GM19239 (cell line): ENCODE measurements around the gene CDK6.
A peak's percentile ranks its signal among the peaks of the same experiment; 100 is the strongest.

ENCODE experiments used
- DNase-seq: peaks from one replicate; pipeline ENCODE4 v3.0.0; 2011; ENCODE audit warnings: low spot score; ENCODE audit not compliant: insufficient read length
- FAIRE-seq: peaks from 2 replicates; lab custom pipeline; 2011; peaks lifted over from hg19 to GRCh38; lab: Jason Lieb, UNC

Gene CDK6

DNA sequence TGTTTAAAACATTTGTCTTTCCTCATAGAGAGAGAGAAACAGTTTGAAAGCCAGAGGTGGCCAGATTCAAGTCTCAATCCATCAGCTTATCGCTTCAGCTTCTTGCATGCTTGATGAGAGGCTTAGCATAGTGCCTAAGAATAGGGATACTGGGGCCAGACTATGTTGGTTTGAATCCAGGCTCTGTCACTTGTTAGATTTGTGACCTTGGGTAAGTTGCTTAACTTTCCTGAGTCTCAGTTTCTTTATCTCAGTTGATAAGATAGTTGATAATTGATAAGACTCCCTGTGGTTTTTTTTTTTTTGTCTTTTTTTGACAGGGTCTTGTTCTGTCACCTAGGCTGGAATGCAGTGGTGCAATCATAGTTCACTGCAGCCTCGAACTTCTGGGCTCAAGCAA lies 12.1 kb upstream of the CDK6 start:
- FAIRE-seq (peak; percentile 39), DNase-seq (no peak)

GRCh38 chr7:92847305-92847704 lies 10.9 kb upstream of the CDK6 start:
- no peak for FAIRE-seq
- DNase-seq: no peak

- peak; percentile 8 for FAIRE-seq
Measured at GRCh38 chr7:92845736-92846135, 9.4 kb upstream of the CDK6 start.

GRCh38 chr7:92843781-92844180 lies 7.4 kb upstream of the CDK6 start:
- DNase-seq: no peak
- FAIRE-seq: no peak

More at GRCh38 chr7:92845736-92846135, 9.4 kb upstream of the CDK6 start:
- no peak for DNase-seq

DNA sequence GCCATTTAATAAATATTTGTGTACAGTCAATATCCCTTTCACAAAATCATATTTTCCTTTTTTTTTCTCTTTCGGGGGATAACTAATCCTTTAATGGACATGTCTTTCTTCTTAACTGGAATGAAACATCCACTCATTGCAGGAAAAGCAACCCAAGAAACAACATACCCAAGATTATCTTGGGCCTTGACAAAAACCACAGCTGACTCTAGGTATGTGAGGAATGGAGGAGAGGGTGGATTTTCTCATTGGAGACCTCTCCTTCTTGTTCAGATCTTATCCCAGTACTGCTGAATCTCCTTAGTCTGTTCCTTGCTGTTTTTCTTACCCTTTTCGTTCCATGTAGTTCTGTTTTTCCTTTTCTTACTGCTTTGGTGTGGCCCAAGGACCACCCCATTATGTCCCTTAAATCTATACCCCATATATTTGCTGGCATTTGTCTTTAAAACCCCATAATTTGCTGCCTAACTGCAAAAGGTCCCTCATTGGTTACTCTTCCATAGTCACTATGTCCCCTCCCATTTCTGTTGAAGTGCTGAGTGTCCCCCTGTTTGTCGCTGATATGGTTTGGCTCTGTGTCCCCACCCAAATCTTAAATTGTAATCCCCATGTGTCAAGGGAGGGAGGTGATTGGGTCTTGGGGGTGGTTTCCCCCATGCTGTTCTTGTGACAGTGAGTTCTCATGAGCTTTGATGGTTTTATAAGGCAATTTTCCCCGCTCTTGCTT lies 6.8 kb upstream of the CDK6 start:
- no peak for FAIRE-seq

GRCh38 chr7:92841192-92841591 lies 4.8 kb upstream of the CDK6 start:
- no peak for FAIRE-seq
- DNase-seq: no peak

More for the DNA sequence above, 6.8 kb upstream of the CDK6 start:
- no peak for DNase-seq

- no peak for FAIRE-seq
- no peak for DNase-seq
Measured at GRCh38 chr7:92840316-92840715, 3.9 kb upstream of the CDK6 start.

- no peak for DNase-seq
- no peak for FAIRE-seq
Measured at GRCh38 chr7:92839901-92840300, 3.5 kb upstream of the CDK6 start.

DNA sequence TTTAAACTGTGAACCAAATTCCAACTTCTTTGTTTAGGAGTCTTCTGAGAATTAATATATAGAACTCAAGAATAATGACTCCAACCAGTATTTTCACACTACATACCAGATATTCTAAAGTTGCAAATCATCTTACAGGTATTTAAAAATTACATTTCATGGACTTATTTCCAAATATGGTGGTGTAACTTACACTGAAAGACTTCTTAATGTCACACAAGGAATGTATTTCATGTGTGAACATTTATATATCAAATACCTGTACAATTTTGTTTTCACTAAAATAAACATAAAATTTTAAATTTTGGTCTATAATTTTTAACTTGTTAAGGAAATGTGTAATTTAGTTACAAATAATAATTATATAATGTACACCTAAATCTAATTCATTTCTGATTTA lies 2.6 kb upstream of the CDK6 start:
- FAIRE-seq (no peak), DNase-seq (no peak)

GRCh38 chr7:92837000-92837749 lies 802 bp upstream of the CDK6 start:
- FAIRE-seq: no peak
- no peak for DNase-seq

GRCh38 chr7:92835851-92836488 lies 403 bp downstream of the CDK6 start:
- FAIRE-seq (peak; percentile 78), DNase-seq (no peak)

- DNase-seq (no peak), FAIRE-seq (peak; percentile 68)
Measured at GRCh38 chr7:92835261-92835850, 1.0 kb downstream of the CDK6 start.

GRCh38 chr7:92834507-92835260 lies 1.7 kb downstream of the CDK6 start:
- FAIRE-seq (no peak), DNase-seq (no peak)

DNA sequence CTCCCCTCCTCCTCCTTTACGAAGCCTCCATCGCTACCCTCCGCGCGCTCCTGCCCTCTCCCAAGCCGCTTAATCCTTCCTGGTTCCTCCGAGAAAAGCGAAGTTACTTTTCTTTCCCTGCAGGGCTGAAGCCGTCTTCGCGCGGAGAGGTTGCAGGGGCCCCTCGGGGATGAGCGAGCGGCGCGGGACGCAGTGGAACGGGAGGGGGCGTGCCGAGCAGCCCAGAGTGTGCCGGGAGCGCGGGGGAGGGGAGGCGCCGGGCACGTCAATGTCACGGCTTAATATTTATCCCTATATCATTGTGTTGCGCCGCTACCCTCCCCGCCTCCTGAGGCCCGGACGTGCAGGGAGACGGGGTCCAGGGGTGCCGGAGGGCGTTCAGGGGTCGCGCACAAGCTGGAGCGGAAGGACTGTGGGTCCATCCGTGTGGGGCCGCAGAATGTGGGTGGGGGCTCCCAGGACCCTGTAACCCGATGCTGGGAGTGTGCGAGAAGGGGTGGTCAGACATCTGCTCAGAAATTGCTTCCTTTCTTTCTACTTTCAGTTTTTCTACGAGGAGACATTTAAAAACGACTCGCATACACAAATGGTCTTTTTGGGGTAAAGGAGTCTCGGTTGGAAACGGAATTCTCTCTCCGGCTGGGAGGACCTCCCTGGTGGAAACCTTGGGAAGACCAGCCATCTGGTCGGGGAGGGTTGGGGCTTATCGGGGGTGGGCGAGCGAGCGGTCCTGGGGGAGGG lies 2.4 kb downstream of the CDK6 start:
- DNase-seq (no peak), FAIRE-seq (peak; percentile 91)

DNA sequence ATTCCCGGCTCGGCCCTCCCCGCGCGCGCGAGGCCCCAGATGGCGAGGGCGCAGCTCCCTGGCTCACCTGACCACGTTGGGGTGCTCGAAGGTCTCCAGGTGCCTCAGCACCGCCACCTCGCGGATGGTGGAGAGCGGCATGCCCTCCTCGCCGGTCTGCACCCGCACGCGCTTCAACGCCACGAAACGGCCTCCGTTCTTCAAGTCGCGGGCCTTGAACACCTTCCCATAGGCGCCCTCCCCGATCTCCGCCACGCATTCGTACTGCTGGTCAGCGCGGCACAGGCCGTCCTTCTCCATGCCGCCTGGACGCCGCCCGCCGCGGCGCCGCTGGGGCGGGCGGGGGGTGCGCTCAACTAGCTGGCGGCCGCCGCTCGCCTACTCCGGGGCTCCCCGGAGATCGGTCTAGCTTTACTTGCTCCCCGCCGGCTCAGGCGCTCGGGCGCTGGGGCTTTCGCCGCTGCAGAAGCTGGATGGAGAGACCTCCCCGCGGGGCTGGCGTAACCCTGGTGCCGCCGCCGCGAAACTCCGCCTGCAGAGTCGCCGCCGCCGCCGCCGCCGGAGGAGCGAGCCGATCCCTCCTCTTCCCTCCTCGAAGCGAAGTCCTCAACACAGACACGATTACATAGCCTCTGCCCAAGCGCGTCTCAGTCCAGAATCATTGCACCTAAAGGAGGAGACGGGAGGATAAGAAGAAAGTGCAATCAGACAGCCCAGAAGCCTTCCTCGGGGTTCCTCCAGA lies 3.2 kb downstream of the CDK6 start:
- FAIRE-seq (peak; percentile 60), DNase-seq (no peak)

DNA sequence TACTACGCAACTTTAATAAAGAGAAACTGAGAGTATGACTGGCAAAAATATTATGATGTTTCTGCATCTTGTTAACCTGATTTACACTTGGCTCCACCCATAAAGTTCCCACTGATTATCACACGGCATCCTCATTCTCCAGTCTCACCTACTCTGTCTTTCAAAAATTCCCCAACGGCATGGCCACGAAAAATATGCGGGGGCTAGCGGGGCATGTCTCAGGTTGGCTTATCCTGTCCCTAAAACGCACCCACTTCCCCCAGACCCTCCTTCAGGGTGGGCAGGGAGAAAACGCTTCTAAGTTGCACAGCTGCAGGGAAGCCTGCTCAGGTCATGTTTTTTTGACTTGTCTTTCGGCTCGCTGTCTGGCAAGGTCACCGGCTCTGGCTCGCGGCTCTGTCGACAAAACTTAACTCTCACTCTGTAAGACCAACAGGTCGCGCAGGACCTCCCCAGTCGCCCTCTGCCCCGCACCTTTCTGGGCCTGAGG lies 3.8 kb downstream of the CDK6 start:
- DNase-seq (no peak), FAIRE-seq (peak; percentile 59)

GRCh38 chr7:92831716-92832533 lies 4.4 kb downstream of the CDK6 start:
- FAIRE-seq: peak; percentile 45
- DNase-seq: no peak
